GM04504 (cell line): ENCODE results near the gene OCA2.

ENCODE experiments used
- DNase-seq: peaks from one replicate; pipeline ENCODE4 v3.0.0-alpha.2; 2012; ENCODE audit warnings: low read depth

The OCA2 gene

DNA sequence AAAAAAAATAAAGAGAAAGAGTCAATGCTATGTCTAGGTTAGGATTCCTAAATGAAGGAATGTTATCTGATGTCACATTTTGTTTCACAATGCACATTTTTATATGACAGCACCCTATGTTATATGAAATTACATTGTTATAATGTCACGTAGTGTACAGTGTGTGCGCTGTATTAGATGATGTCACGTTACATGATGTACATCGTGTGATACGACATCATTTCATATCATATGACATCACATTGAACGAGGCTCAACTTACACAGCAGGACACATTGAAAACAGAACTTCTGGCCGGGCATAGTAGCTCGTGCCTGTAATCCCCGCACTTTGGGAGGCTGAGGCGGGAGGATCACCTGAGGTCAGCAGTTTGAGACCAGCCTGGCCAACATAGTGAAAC is 150.0 kb downstream of the OCA2 start:
- DNase-seq = no peak

GRCh38 chr15:27939246-27939645 is 159.9 kb downstream of the OCA2 start:
- no peak for DNase-seq

- no peak for DNase-seq
These were observed 161.3 kb downstream of the OCA2 start for GRCh38 chr15:27937851-27938250.

- DNase-seq = no peak
These were observed 163.0 kb downstream of the OCA2 start for GRCh38 chr15:27936164-27936563.

- no peak for DNase-seq
These were observed 163.8 kb downstream of the OCA2 start for GRCh38 chr15:27935328-27935727.

DNA sequence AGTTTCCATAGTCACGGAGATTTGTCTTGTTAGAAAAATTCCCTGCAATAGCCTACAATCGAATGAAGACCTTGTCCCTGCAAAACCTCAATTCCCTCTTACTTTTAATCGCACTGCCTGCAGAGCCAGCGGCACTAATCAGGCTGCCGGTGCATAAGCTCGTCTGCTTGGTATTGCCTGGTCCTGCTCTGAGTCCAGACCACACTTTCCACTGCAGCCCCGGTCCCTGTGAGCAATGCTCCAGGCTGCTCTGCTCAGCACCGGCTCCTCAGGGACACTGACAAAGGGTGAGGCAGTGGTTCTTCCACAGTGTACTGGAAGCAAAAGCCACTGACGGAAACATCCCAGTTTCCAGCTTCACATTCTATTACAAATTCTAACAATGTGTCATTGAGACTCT is 164.3 kb downstream of the OCA2 start:
- no peak for DNase-seq

- no peak for DNase-seq
These were observed 165.6 kb downstream of the OCA2 start for GRCh38 chr15:27933562-27933961.

DNA sequence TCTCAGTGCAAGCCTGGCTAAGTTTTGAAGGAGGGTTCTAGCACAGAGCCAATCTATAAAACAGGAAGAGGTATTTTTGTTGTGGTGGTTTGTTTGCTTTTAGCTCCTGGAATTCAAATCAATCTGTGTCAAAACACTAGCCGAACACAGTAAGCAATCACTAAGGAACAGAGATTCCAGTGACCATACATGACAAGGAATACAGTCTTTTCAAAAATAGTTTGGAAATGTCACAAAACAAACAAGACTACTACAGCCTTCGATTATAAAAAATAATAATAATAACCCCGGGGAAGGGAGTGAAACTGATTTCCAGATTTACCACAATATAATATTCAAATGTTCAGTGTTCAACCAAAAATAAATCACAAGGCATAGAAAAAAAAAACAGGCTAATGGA is 166.5 kb downstream of the OCA2 start:
- DNase-seq = no peak

- no peak for DNase-seq
These were observed 170.7 kb downstream of the OCA2 start for GRCh38 chr15:27928386-27928785.

DNA sequence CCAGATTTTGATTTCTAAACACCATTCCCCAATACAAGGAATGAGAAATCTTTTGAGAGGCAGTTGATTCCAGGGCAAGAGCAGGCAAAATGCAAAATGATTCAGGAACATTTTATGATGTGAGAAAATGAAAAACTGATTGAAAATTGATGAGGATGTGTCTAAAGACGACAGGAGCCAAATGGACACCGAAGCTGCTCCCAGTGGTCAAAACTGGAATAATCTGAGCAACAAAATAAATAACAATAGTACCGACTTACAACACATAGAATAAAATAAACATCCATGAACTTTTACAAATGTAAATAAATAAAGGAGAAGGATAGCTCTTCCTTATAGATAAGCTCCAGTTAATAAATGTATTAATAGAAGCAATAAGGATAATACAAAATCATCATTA is 186.8 kb downstream of the OCA2 start:
- no peak for DNase-seq

GRCh38 chr15:27906802-27907201 is 192.3 kb downstream of the OCA2 start:
- DNase-seq = no peak

GRCh38 chr15:27903405-27903804 is 195.7 kb downstream of the OCA2 start:
- DNase-seq = no peak

DNA sequence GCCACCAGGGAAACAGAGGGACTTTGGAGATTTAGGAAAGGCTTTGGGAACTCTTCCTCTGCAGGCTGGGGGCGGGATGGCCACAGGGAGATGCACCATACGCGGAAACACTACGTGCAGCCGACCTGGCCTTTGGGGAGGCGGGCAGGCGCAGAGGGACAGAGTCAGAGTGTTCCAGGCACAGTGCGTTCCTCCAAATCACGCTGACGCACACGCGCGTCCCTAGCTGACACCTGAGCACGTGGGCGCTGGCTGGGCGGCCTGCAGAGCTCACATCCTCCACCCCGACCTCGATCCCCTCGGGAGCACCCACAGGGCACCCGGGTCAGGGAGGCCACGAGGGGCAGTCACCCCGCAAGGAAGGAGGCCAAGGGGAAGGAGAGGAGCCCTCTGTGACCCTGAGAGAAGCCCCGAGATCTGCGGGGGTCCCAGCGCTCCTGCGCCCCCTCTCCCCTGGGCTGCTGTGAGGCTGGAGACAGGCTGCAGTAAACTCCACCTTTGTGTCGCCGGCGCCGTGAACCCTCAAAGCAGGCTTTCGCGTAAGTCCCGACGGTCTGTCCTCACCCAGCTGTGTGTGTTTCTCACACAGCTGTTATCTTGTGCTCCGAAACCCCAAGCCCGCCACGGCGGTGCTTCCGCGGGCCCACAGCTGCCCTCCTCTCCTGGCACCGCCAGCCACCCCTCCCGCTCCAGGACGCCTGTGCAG is 196.3 kb downstream of the OCA2 start:
- no peak for DNase-seq

DNA sequence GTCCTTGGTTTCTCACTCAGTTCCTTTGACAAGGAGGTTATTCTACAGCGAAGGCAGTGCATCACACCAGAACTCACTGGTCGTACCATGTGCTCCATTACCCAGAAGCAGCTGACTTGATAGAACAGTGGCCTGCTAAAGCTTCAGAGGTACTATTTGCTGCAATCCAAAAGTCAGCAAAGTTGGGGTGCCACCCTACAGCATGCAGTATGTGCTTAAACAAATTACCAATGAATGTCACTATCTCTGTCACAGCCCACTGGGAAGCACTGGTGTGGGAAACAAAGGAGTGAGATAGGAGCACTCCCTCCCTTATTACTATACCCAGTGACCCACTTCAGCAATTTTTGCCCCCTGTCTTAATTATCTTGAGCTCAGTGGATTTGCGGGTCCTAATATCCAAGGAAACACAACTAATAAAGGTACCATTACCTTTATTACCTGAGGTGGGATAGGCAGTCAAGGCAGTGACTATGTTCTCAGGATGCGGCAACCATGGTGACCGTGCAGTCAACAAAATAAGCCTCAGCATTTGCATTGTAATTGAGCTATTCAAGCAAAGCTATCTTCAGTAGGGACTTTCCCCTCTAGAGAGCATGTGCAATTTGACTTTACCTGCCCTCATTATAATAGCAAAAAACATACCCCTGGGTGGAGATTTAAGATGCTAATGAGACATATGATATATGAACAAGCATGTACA is 199.4 kb downstream of the OCA2 start:
- no peak for DNase-seq

GRCh38 chr15:27897481-27897880 is 201.6 kb downstream of the OCA2 start:
- DNase-seq = no peak

DNA sequence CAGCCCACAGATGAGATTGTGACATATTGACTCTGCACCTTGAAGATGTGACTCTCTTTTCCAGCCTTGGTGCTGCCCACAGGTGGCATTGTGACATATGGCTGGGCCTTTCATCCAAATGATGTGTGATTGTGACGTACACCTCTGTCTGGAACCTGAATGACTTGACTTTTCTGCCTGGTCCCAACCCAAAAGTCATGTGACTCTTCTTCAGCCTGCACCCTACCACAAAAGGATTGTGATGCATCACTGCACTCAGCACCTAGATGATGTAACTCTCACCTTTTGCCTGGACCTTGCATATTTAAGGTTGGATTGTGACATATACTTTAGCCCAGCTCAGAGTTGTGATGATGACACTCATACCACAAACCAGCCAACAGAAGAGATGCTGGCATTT is 204.5 kb downstream of the OCA2 start:
- no peak for DNase-seq

DNA sequence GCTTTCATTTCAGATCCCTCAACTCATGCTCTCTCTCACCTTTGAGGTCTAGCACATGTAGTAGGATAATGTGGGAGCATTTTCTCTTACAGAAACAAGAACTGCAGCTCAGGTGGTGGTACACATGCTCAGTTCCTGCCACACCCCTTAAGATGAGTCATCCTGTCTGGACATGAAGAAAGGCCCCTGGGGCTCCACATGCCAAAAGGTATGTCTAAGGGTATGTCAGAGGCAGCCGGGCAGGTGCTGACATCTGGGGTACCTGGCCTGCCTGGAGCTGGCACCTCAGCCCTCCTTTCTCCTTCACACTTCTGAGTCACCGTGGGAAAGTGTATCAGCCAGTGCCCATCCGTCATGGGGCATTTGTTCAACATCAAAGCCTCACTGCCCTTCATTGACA is 209.9 kb downstream of the OCA2 start:
- no peak for DNase-seq

DNA sequence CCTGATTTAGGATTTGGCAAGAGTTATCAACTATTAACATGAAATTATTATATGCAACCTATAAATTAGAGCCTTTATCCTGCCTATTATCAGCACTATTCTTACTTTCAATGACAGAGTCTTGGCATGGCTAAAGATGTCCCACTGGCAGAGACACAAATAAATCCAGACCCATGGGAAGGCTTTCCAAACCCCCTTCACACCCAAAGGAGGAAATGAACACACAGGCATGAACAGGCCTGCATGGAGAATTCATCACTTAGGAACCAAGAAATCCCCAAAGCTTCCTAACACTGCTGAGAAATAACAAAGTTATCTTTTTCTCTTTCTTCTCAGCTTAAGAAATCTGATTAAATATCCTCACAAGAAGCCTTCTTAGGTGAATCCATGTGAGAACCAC is 213.9 kb downstream of the OCA2 start:
- DNase-seq = no peak

DNA sequence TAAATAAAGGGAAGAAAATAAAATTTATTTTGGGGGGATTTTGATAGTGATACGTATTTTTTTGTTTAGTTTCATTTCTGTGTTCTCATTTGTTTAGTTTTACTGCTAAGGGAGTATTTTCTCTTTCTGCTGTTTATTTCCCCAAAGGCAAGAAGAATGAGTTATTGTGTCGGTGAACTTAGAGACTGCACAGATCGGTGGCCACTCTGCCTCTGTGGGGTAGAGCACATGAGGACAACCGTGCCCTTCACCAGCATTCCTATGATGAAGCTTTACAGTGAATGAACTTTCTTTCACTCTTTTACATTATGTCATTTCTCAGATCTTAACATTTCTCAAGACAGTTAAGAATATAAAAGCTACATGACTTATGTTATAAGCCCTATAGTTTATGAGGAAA is 214.4 kb downstream of the OCA2 start:
- DNase-seq = no peak

GRCh38 chr15:27878841-27879240 is 220.3 kb downstream of the OCA2 start:
- no peak for DNase-seq

DNA sequence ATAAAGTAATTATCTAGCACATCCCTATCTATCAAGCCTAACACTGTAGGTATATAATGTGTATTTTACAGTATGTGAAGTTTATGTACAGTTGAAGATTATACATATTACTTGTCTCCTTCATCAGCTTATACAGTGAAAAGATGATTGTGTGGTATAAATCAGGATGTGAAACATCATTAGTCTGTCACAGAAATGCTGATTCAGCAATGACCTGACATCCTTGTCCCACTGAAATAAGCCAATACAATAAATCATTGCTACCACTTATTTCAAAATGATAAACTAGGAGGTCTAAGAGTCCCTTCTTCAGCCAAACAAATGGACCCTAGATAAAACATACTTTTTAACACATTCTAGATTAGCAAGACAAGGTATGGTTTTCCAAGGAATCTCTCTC is 225.3 kb downstream of the OCA2 start:
- DNase-seq = no peak

DNA sequence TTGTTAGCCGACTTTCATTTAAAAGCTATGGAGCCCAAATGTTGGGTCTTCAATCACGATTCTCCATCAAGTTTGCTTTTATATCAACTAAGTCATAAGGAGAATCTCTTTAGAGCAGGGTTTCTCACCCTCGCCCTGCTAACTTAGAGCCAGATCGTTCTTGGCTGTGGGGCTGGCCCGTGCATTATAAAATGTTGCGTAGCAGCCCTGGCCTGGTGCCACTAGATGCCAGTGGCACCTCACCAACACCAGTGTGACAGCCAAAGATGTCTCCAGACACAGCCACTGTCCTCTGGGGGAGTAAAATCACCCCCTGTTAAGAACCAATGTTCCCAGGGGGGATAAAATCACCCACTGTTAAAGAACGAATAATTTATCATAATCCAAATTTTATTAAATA is 226.1 kb downstream of the OCA2 start:
- DNase-seq = no peak

GRCh38 chr15:27872355-27872754 is 226.8 kb downstream of the OCA2 start:
- DNase-seq = no peak

DNA sequence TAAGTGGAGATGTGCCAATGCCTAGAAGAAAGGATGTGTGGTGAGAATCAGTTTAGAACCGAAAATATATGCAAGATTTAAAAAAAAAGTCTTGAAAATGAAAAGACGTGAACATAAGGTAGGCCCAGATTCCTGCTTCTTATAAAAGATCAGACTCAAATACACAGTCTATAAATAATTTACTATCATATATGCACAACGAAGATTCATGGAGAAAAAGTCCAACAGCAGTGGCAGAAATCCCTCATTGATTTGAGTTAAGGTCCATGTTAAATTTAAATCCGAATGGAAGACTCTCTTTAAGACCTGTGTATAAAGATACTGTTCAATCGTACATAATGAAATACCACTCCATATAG is 227.2 kb downstream of the OCA2 start:
- DNase-seq = no peak
